ENCODE results near the gene MTHFSD. TPM values are rescaled to one million over a fixed set of nuclear protein-coding genes. Genes with fewer than 3 reads are reported as not detected.

The MTHFSD gene
- total RNA-seq, 1 experiment from 2014 or later: 30.7 TPM

GRCh38 chr16:86497551-86498021 is 57.4 kb downstream of the MTHFSD start:
- intact Hi-C loops (cut with micrococcal nuclease): no loop called here
- no peak overlapping the region for H3K27ac Mint-ChIP-seq (ENCODE audit: low read depth, unreplicated experiment)
- no peaks in the 10 kb centered on the region for H3K4me1 Mint-ChIP-seq (ENCODE audit: insufficient read depth, unreplicated experiment)
- peaks cover 97% of the 10 kb centered on the region for H3K27me3 Mint-ChIP-seq (ENCODE audit: insufficient read depth, unreplicated experiment)
- H3K4me3 Mint-ChIP-seq (ENCODE audit: unreplicated experiment): no peak overlapping the region
- ChIA-PET CTCF (interaction anchor here (1.2 kb wide), 1 partner anchor 19 kb away, joined by 3 read pairs; no protein-coding TSS in a partner anchor), POLR2A (no interaction called here)
- DNase-seq (ENCODE audit: unreplicated experiment): no peak
- TF ChIP-seq CTCF (IDR thresholded peaks at IDR 0.05; ENCODE audit: unreplicated experiment): no peak
- BruUV-seq (replicated peaks): no TSS peak
- no peaks in the 10 kb centered on the region for H3K36me3 Mint-ChIP-seq (ENCODE audit: insufficient read depth, unreplicated experiment)
- no peaks in the 10 kb centered on the region for H3K9me3 Mint-ChIP-seq (ENCODE audit: unreplicated experiment)

GRCh38 chr16:86496929-86497461 is 58.0 kb downstream of the MTHFSD start:
- Mint-ChIP-seq H3K4me3 (ENCODE audit: unreplicated experiment) (no peak overlapping the region), H3K4me1 (ENCODE audit: insufficient read depth, unreplicated experiment) (no peaks in the 10 kb centered on the region), H3K27me3 (ENCODE audit: insufficient read depth, unreplicated experiment) (peaks cover 97% of the 10 kb centered on the region), H3K9me3 (ENCODE audit: unreplicated experiment) (no peaks in the 10 kb centered on the region), H3K27ac (ENCODE audit: low read depth, unreplicated experiment) (no peak overlapping the region), H3K36me3 (ENCODE audit: insufficient read depth, unreplicated experiment) (no peaks in the 10 kb centered on the region)
- no peak for TF ChIP-seq CTCF (IDR thresholded peaks at IDR 0.05; ENCODE audit: unreplicated experiment)
- intact Hi-C loops (cut with micrococcal nuclease): no loop called here
- POLR2A ChIA-PET: interaction anchor here (0.7 kb wide), 1 partner anchor 442 kb away, joined by 4 read pairs; no protein-coding TSS in a partner anchor
- no peak for DNase-seq (ENCODE audit: unreplicated experiment)
- CTCF ChIA-PET: no interaction called here
- BruUV-seq (replicated peaks): no TSS peak

- Mint-ChIP-seq H3K36me3 (ENCODE audit: insufficient read depth, unreplicated experiment) (no peaks in the 10 kb centered on the region), H3K4me3 (ENCODE audit: unreplicated experiment) (no peak overlapping the region), H3K9me3 (ENCODE audit: unreplicated experiment) (no peaks in the 10 kb centered on the region), H3K27me3 (ENCODE audit: insufficient read depth, unreplicated experiment) (peaks cover 97% of the 10 kb centered on the region), H3K4me1 (ENCODE audit: insufficient read depth, unreplicated experiment) (no peaks in the 10 kb centered on the region), H3K27ac (ENCODE audit: low read depth, unreplicated experiment) (no peak overlapping the region)
- DNase-seq (ENCODE audit: unreplicated experiment): no peak
- TF ChIP-seq CTCF (IDR thresholded peaks at IDR 0.05; ENCODE audit: unreplicated experiment): no peak
- POLR2A ChIA-PET: interaction anchor here (0.7 kb wide), 1 partner anchor 441 kb away, joined by 4 read pairs; no protein-coding TSS in a partner anchor
- intact Hi-C loops (cut with micrococcal nuclease): no loop called here
- no TSS peak for BruUV-seq (replicated peaks)
- CTCF ChIA-PET: no interaction called here
Observed at GRCh38 chr16:86496262-86496928, 58.6 kb downstream of the MTHFSD start.

GRCh38 chr16:86495756-86496261 is 59.2 kb downstream of the MTHFSD start:
- Mint-ChIP-seq H3K27ac (ENCODE audit: low read depth, unreplicated experiment) (no peak overlapping the region), H3K36me3 (ENCODE audit: insufficient read depth, unreplicated experiment) (no peaks in the 10 kb centered on the region), H3K9me3 (ENCODE audit: unreplicated experiment) (no peaks in the 10 kb centered on the region), H3K27me3 (ENCODE audit: insufficient read depth, unreplicated experiment) (peaks cover 97% of the 10 kb centered on the region), H3K4me1 (ENCODE audit: insufficient read depth, unreplicated experiment) (peaks cover 6% of the 10 kb centered on the region), H3K4me3 (ENCODE audit: unreplicated experiment) (no peak overlapping the region)
- POLR2A ChIA-PET: no interaction called here
- CTCF ChIA-PET: no interaction called here
- intact Hi-C loops (cut with micrococcal nuclease): no loop called here
- no TSS peak for BruUV-seq (replicated peaks)
- DNase-seq (ENCODE audit: unreplicated experiment): no peak
- no peak for TF ChIP-seq CTCF (IDR thresholded peaks at IDR 0.05; ENCODE audit: unreplicated experiment)
